ENCODE measurements around the gene PSTPIP1. TPM values are rescaled to one million over a fixed set of nuclear protein-coding genes. Genes with fewer than 3 reads are reported as not detected.
"Not testable (repeated sequence)": the region's sequence is repeated elsewhere in the genome, so short reads cannot be mapped to it uniquely, and the experiment has no call there.

PSTPIP1 gene
- total and polyA plus RNA-seq, 4 experiments from 2014 or later: 62.4 to 233 (median 144) TPM

DNA sequence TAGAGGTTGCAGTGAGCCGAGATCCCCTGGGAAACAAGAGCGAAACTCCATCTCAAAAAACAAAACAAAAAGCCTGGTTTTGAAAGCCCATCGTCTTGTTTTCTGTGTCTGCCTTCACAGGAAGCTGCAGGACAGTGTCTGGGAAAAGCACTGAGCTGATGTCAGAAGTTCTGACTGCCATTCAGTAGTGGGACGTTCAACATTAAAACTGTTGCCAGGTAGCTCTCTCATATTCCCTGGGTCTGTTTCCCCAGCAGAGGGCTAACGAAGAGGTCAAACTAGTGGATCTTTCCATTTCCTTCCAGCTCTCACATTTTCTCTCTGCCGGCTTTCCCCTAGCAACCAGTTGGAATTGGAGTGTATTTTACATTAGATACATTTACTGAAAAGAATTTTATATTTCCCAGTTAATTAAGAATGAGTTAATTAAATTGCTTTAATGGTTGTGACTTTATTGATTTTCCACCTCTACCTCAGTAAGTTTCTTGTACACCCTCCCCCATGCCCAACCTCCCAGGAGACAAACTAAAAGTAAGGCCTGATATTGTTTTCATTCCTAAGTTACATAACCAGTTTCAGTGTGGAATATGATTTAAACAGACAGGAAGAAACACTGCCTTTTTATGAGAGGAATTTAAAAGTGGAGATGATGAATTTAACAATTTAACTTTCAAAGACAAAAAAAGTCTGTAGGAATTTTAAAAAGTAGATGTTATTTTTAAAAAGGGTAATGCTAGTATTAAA lies 33.5 kb upstream of the PSTPIP1 start:
- Mint-ChIP-seq H3K9me3 (no peaks in the 10 kb centered on the region), H3K4me3 (no peak overlapping the region), H3K4me1 (no peaks in the 10 kb centered on the region), H3K27ac (no peak overlapping the region), H3K36me3 (no peaks in the 10 kb centered on the region), H3K27me3 (peaks cover 6 to 19% of the 10 kb centered on the region in 2 donors)
- Histone ChIP-seq H3K36me3 (ENCODE audit: insufficient read depth, low read length) (no peaks in the 10 kb centered on the region), H3K9me3 (ENCODE audit: control insufficient read depth in 1 of 2, low read length in 2 of 2) (no peaks in the 10 kb centered on the region), H3K27ac (ENCODE audit: low read depth, low read length) (no peak overlapping the region), H3K4me3 (ENCODE audit: low read length in 2 of 2) (no peak overlapping the region), H3K27me3 (ENCODE audit: insufficient read depth, low read length) (no peaks in the 10 kb centered on the region), H3K4me1 (ENCODE audit: insufficient read depth, low read length) (no peaks in the 10 kb centered on the region)
- intact Hi-C loops (cut with micrococcal nuclease): no loop called here
- POLR2A ChIA-PET (ENCODE audit: partially characterized antibody): no interaction called here
- no peak for DNase-seq
- CTCF ChIA-PET (ENCODE audit: partially characterized antibody): interaction anchor here (3.8 kb wide), 1 partner anchor 12 kb away, joined by 16 read pairs; no protein-coding TSS in a partner anchor

DNA sequence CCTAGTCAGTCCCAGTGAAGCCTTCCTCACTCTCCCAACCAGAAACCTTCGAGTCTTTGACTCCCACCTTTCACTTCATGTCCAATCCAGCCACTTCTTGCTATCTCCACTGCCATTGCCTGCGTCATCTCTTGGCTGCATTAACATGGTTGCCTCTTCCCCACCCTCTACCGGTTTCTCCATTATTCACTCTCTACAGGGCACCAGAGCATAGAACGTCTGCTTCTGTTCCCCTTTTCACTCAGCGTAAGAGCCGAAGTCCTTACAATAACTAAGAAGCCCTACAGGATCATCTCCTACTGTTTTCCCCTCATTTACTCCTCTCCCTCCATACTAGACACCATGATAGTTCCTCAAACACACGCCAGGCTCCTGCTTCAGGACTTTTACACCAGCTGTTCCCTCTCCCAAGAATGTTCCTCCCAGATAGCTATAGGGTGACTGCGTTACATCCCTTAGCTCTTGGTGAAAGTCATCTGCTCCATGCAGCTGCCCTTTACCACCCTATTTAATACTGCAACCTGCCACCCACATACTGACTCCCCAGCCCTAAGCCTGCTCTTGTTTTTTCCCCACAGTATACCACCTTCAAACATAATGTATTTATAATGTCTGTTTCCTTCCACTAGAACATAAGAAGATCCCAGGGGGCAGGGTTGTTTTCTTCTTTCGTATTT lies 32.5 kb upstream of the PSTPIP1 start:
- Histone ChIP-seq H3K27me3 (ENCODE audit: insufficient read depth, low read length) (no peaks in the 10 kb centered on the region), H3K36me3 (ENCODE audit: insufficient read depth, low read length) (no peaks in the 10 kb centered on the region), H3K4me3 (ENCODE audit: low read length in 2 of 2) (no peak overlapping the region), H3K9me3 (ENCODE audit: control insufficient read depth in 1 of 2, low read length in 2 of 2) (no peaks in the 10 kb centered on the region), H3K4me1 (ENCODE audit: insufficient read depth, low read length) (no peaks in the 10 kb centered on the region), H3K27ac (ENCODE audit: low read depth, low read length) (no peak overlapping the region)
- H3K9me3 Mint-ChIP-seq: no peaks in the 10 kb centered on the region
- DNase-seq: no peak
- H3K4me1 Mint-ChIP-seq: no peaks in the 10 kb centered on the region
- POLR2A ChIA-PET (ENCODE audit: partially characterized antibody): interaction anchor here (1.5 kb wide), 1 partner anchor 32 kb away, joined by 3 read pairs; the partner anchor contains the start of gene PSTPIP1
- CTCF ChIA-PET (ENCODE audit: partially characterized antibody): interaction anchor here (3.8 kb wide), 1 partner anchor 11 kb away, joined by 16 read pairs; no protein-coding TSS in a partner anchor
- H3K27me3 Mint-ChIP-seq: peaks cover 6 to 19% of the 10 kb centered on the region in 2 donors
- intact Hi-C loops (cut with micrococcal nuclease): no loop called here
- no peak overlapping the region for H3K4me3 Mint-ChIP-seq
- H3K36me3 Mint-ChIP-seq: no peaks in the 10 kb centered on the region
- H3K27ac Mint-ChIP-seq: no peak overlapping the region

DNA sequence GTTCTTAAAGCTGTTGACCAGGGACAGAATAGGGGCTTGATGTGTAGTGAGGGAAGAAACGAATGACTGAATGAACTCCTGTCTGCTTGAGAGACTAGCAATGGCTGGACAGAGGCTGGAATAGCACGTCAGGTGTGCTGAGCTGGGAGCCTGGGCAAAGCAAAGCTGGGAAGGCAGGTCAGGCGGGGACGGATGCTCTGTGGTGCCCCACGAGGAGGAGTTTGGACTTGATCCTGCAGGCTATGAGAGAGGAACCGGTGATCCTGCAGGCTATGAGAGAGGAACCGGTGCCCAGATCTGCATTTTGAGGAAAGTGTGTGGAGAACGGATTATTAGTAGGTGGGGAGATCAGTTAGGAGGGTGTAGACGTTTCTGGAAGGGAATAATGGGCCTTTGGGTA lies 31.3 kb upstream of the PSTPIP1 start:
- Mint-ChIP-seq H3K4me1 (no peaks in the 10 kb centered on the region), H3K27ac (no peak overlapping the region), H3K4me3 (no peak overlapping the region), H3K27me3 (peaks cover 6 to 19% of the 10 kb centered on the region in 2 donors), H3K9me3 (peaks cover 0 to under 1% (median 0%) of the 10 kb centered on the region in 8 donors), H3K36me3 (no peaks in the 10 kb centered on the region)
- no peak overlapping the region for H3K27ac ChIP-seq (ENCODE audit: low read depth, low read length)
- H3K4me3 ChIP-seq (ENCODE audit: low read length in 2 of 2): no peak overlapping the region
- H3K4me1 ChIP-seq (ENCODE audit: insufficient read depth, low read length): no peaks in the 10 kb centered on the region
- no peak for DNase-seq
- no peaks in the 10 kb centered on the region for H3K27me3 ChIP-seq (ENCODE audit: insufficient read depth, low read length)
- POLR2A ChIA-PET (ENCODE audit: partially characterized antibody): interaction anchor here (1.5 kb wide), 1 partner anchor 31 kb away, joined by 3 read pairs; the partner anchor contains the start of gene PSTPIP1
- CTCF ChIA-PET (ENCODE audit: partially characterized antibody): interaction anchor here (0.7 to 3.8 kb wide), 3 partner anchors 9 to 579 kb away, joined by 3 to 16 read pairs (median 3); no protein-coding TSS in a partner anchor
- intact Hi-C loops (cut with micrococcal nuclease): no loop called here
- H3K36me3 ChIP-seq (ENCODE audit: insufficient read depth, low read length): no peaks in the 10 kb centered on the region
- no peaks in the 10 kb centered on the region for H3K9me3 ChIP-seq (ENCODE audit: control insufficient read depth in 1 of 2, low read length in 2 of 2)

DNA sequence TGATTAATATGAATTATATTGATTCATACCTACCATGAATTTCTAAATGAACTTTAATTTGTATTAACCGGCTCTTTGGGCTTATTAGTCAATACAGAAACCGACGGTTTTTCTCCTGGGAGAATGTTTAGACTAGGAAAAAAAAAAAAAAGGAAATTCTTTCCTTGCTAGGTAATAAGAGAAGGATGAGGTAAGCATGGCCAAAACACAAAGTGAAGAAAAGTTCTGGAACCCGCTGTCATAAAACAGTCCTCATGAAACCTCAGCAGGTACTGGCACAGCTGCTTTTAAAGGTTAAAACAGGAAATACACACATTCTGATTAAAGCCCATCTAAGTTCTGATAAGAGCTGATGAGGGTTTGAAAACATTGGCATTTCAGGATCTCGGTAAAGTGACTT lies 30.8 kb upstream of the PSTPIP1 start:
- Histone ChIP-seq H3K27ac (ENCODE audit: low read depth, low read length) (no peak overlapping the region), H3K4me1 (ENCODE audit: insufficient read depth, low read length) (no peaks in the 10 kb centered on the region), H3K4me3 (ENCODE audit: low read length in 2 of 2) (no peak overlapping the region), H3K27me3 (ENCODE audit: insufficient read depth, low read length) (no peaks in the 10 kb centered on the region), H3K9me3 (ENCODE audit: control insufficient read depth in 1 of 2, low read length in 2 of 2) (no peaks in the 10 kb centered on the region), H3K36me3 (ENCODE audit: insufficient read depth, low read length) (no peaks in the 10 kb centered on the region)
- intact Hi-C loops (cut with micrococcal nuclease): no loop called here
- no peaks in the 10 kb centered on the region for H3K4me1 Mint-ChIP-seq
- H3K9me3 Mint-ChIP-seq: peaks cover 0 to 1% (median 0%) of the 10 kb centered on the region in 8 donors
- CTCF ChIA-PET (ENCODE audit: partially characterized antibody): interaction anchor here (0.7 to 1.2 kb wide), 2 partner anchors 61 to 579 kb away, joined by 3 read pairs; no protein-coding TSS in a partner anchor
- peak overlapping the region in 1 of 7 donors; percentile 2 for H3K27ac Mint-ChIP-seq
- H3K4me3 Mint-ChIP-seq: no peak overlapping the region
- peaks cover 6 to 19% of the 10 kb centered on the region in 2 donors for H3K27me3 Mint-ChIP-seq
- no peak for DNase-seq
- POLR2A ChIA-PET (ENCODE audit: partially characterized antibody): no interaction called here
- H3K36me3 Mint-ChIP-seq: no peaks in the 10 kb centered on the region

GRCh38 chr15:76966051-76966450 lies 28.9 kb upstream of the PSTPIP1 start:
- H3K9me3 ChIP-seq (ENCODE audit: control insufficient read depth in 1 of 2, low read length in 2 of 2); H3K27me3 ChIP-seq (ENCODE audit: insufficient read depth, low read length); H3K9me3 Mint-ChIP-seq; CTCF ChIA-PET (ENCODE audit: partially characterized antibody); H3K36me3 ChIP-seq (ENCODE audit: insufficient read depth, low read length); H3K4me3 ChIP-seq (ENCODE audit: low read length in 2 of 2); H3K36me3 Mint-ChIP-seq; DNase-seq; H3K27ac Mint-ChIP-seq; H3K27ac ChIP-seq (ENCODE audit: low read depth, low read length); H3K4me1 ChIP-seq (ENCODE audit: insufficient read depth, low read length); POLR2A ChIA-PET (ENCODE audit: partially characterized antibody); intact Hi-C loops (cut with micrococcal nuclease); H3K4me1 Mint-ChIP-seq; H3K4me3 Mint-ChIP-seq: not testable (repeated sequence)
- peaks cover 6 to 19% of the 10 kb centered on the region in 2 donors for H3K27me3 Mint-ChIP-seq

DNA sequence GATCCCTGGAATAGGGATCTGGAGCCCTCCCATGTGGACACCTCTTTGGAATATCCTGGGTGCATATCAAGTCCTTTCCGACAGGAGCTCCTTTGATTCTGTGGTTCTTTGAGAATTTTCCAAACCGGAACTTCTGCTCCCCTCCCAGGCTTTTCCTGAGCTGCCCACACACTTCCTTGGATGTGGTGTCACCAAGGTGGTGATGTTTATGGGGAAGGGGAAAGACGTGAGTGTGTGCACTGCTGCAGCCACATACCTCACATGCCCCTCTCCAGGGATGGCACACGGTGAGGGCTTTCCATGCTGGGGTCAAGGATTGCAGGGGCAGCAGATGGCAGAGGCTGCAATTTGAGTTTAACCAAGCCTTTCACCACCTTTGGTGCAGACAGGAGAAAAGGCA lies 27.9 kb upstream of the PSTPIP1 start:
- H3K4me3 Mint-ChIP-seq: no peak overlapping the region
- peaks cover 0 to 1% (median 0%) of the 10 kb centered on the region in 8 donors for H3K9me3 Mint-ChIP-seq
- ChIA-PET CTCF (ENCODE audit: partially characterized antibody) (no interaction called here), POLR2A (ENCODE audit: partially characterized antibody) (no interaction called here)
- no peak overlapping the region for H3K27ac ChIP-seq (ENCODE audit: low read depth, low read length)
- no peaks in the 10 kb centered on the region for H3K4me1 ChIP-seq (ENCODE audit: insufficient read depth, low read length)
- no peaks in the 10 kb centered on the region for H3K36me3 Mint-ChIP-seq
- no peak for DNase-seq
- intact Hi-C loops (cut with micrococcal nuclease): no loop called here
- H3K4me3 ChIP-seq (ENCODE audit: low read length in 2 of 2): no peak overlapping the region
- no peak overlapping the region for H3K27ac Mint-ChIP-seq
- no peaks in the 10 kb centered on the region for H3K4me1 Mint-ChIP-seq
- H3K9me3 ChIP-seq (ENCODE audit: control insufficient read depth in 1 of 2, low read length in 2 of 2): no peaks in the 10 kb centered on the region
- no peaks in the 10 kb centered on the region for H3K36me3 ChIP-seq (ENCODE audit: insufficient read depth, low read length)
- H3K27me3 Mint-ChIP-seq: peaks cover 4 to 17% of the 10 kb centered on the region in 2 donors
- H3K27me3 ChIP-seq (ENCODE audit: insufficient read depth, low read length): no peaks in the 10 kb centered on the region

DNA sequence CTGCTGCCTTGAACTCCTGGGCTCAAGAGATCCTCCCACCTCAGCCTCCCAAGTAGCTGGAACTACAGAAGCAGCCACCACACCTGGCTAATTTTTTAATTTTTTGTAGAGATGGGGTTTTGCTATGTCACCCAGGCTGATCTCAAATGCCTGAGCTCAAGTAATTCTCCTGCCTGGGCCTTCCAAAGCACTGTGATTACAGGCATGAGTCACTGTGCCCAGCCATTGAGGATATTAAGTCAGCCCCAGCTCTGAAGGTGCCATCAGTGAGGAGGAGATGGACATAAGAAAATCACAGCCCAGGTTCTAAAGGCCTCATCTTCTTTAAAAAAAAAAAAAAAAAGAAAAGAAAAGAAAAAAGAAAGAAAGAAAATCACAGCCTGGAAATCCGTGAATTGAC lies 26.6 kb upstream of the PSTPIP1 start:
- Mint-ChIP-seq H3K27me3 (peaks cover 0 to 11% of the 10 kb centered on the region in 2 donors), H3K27ac (no peak overlapping the region), H3K4me3 (no peak overlapping the region), H3K4me1 (peaks cover 0 to under 1% (median under 1%) of the 10 kb centered on the region in 4 donors), H3K36me3 (no peaks in the 10 kb centered on the region), H3K9me3 (peaks cover 0 to 1% (median 0%) of the 10 kb centered on the region in 8 donors)
- no peaks in the 10 kb centered on the region for H3K4me1 ChIP-seq (ENCODE audit: insufficient read depth, low read length)
- H3K9me3 ChIP-seq (ENCODE audit: control insufficient read depth in 1 of 2, low read length in 2 of 2): no peaks in the 10 kb centered on the region
- DNase-seq: no peak
- ChIA-PET POLR2A (ENCODE audit: partially characterized antibody) (interaction anchor here (1.1 to 1.6 kb wide), 2 partner anchors 13 to 27 kb away, joined by 5 read pairs; partner anchors contain the start of gene PSTPIP1), CTCF (ENCODE audit: partially characterized antibody) (no interaction called here)
- intact Hi-C loops (cut with micrococcal nuclease): no loop called here
- H3K27ac ChIP-seq (ENCODE audit: low read depth, low read length): no peak overlapping the region
- no peaks in the 10 kb centered on the region for H3K36me3 ChIP-seq (ENCODE audit: insufficient read depth, low read length)
- H3K27me3 ChIP-seq (ENCODE audit: insufficient read depth, low read length): no peaks in the 10 kb centered on the region
- H3K4me3 ChIP-seq (ENCODE audit: low read length in 2 of 2): no peak overlapping the region

Measured in CD4-positive, alpha-beta memory T cell (primary cell).